ENCODE data around the gene ADSS2. TPM values are rescaled to one million over a fixed set of nuclear protein-coding genes. Genes with fewer than 3 reads are reported as not detected.
A peak's percentile ranks its signal among the peaks of the same experiment; 100 is the strongest.

The ADSS2 gene
- polyA plus RNA-seq, 3 donors, result 24.4 to 33.5 (median 26.3) TPM

DNA sequence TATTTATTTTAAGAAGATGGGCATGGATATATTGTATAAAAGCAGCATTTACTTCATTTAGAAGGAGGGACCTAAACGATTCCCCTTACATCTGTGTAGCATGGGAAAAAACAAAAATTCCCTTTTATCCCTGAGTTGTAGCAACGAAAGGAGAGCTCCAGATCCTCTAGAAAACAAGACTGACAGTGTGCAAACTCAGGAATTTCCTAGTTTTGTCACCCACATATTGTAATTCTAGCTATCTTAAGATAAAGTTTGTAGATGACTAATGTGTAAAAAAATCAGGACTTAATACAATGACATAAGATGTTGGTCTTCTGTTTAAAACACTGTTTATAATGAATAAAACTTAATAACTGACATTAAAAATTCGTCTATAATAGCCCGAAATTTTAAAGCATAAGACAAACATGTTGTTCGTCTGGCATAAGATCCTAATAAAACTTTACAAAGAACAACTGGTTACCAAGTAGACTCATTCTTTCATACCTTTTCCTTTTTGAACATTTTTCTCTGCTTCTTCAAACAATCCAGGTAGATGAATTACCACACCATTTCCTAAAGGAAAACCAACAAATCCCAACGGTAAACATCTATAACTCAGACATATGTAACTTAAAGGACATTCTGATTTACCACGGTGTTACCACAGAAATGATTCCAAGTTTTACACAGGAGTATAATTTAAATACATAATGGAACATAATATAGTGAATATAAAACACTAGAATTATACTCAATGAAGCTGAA is 15.2 kb downstream of the ADSS2 start:
- DNase-seq, result no peak
- H3K4me3 ChIP-seq (replicated peaks in 1 of 3; ENCODE audit: low read depth in 2 of 3, low read length in 3 of 3), result no peak overlapping the region
- peaks cover 12% of the 10 kb centered on the region for H3K4me1 Mint-ChIP-seq
- H2AFZ ChIP-seq (ENCODE audit: insufficient read depth, low read depth, low read length, poor library complexity, severe bottlenecking), result no peak overlapping the region
- no peak overlapping the region for H3K4me3 Mint-ChIP-seq
- intact Hi-C loops (cut with micrococcal nuclease), result no loop called here
- TF ChIP-seq, protein P1, sequence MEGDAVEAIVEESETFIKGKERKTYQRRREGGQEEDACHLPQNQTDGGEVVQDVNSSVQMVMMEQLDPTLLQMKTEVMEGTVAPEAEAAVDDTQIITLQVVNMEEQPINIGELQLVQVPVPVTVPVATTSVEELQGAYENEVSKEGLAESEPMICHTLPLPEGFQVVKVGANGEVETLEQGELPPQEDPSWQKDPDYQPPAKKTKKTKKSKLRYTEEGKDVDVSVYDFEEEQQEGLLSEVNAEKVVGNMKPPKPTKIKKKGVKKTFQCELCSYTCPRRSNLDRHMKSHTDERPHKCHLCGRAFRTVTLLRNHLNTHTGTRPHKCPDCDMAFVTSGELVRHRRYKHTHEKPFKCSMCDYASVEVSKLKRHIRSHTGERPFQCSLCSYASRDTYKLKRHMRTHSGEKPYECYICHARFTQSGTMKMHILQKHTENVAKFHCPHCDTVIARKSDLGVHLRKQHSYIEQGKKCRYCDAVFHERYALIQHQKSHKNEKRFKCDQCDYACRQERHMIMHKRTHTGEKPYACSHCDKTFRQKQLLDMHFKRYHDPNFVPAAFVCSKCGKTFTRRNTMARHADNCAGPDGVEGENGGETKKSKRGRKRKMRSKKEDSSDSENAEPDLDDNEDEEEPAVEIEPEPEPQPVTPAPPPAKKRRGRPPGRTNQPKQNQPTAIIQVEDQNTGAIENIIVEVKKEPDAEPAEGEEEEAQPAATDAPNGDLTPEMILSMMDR (IDR thresholded peaks at IDR 0.05), result no peak
- peaks cover 60% of the 10 kb centered on the region for H4K20me1 ChIP-seq (ENCODE audit: insufficient read depth, low read length)
- H3K4me2 ChIP-seq (replicated peaks; ENCODE audit: extremely low read depth, low read length, poor library complexity, severe bottlenecking), result no peak overlapping the region
- peak overlapping the region in 1 of 2 donors; percentile 65 for H3K27ac ChIP-seq (ENCODE audit: low read depth in 1 of 2, low read length in 2 of 2)
- H3K36me3 ChIP-seq (replicated peaks in 1 of 2; ENCODE audit: control insufficient read depth in 1 of 2, insufficient read depth in 2 of 2, low read length in 2 of 2), result peaks cover 54 to 57% of the 10 kb centered on the region in 2 donors
- no peaks in the 10 kb centered on the region for H3K27me3 Mint-ChIP-seq (ENCODE audit: low read depth in 3 of 3)
- WGBS (ENCODE audit: insufficient coverage), result 100% methylated on average over 2 of the region's 7 CpGs
- H3K27me3 ChIP-seq (ENCODE audit: control insufficient read depth in 2 of 2, insufficient read depth in 2 of 2, low read length in 2 of 2), result no peaks in the 10 kb centered on the region
- peaks cover 36 to 61% of the 10 kb centered on the region in 2 donors for H3K36me3 Mint-ChIP-seq
- H3K79me2 ChIP-seq (ENCODE audit: insufficient read depth, low read length), result peaks cover 72% of the 10 kb centered on the region
- H3K9me3 ChIP-seq (replicated peaks in 1 of 2; ENCODE audit: control insufficient read depth in 1 of 2, insufficient read depth in 1 of 2, low read length in 2 of 2), result no peaks in the 10 kb centered on the region
- H3K4me1 ChIP-seq (ENCODE audit: control insufficient read depth in 1 of 2, insufficient read depth in 2 of 2, low read length in 2 of 2), result peaks cover 8 to 9% of the 10 kb centered on the region in 2 donors
- H3K9ac ChIP-seq (ENCODE audit: insufficient read depth, low read length, poor library complexity, severe bottlenecking), result no peak overlapping the region
- no peaks in the 10 kb centered on the region for H3K9me3 Mint-ChIP-seq
- no peak overlapping the region for H3K27ac Mint-ChIP-seq

- H3K79me2 ChIP-seq (ENCODE audit: insufficient read depth, low read length), result peaks cover 63% of the 10 kb centered on the region
- H3K4me1 ChIP-seq (ENCODE audit: control insufficient read depth in 1 of 2, insufficient read depth in 2 of 2, low read length in 2 of 2), result peaks cover 8 to 9% of the 10 kb centered on the region in 2 donors
- no peak for DNase-seq
- 100% methylated on average over 1 of the region's 6 CpGs for WGBS (ENCODE audit: insufficient coverage)
- no peaks in the 10 kb centered on the region for H3K9me3 ChIP-seq (replicated peaks in 1 of 2; ENCODE audit: control insufficient read depth in 1 of 2, insufficient read depth in 1 of 2, low read length in 2 of 2)
- peaks cover 12% of the 10 kb centered on the region for H3K4me1 Mint-ChIP-seq
- H3K36me3 Mint-ChIP-seq, result peaks cover 39 to 65% of the 10 kb centered on the region in 2 donors
- intact Hi-C loops (cut with micrococcal nuclease), result no loop called here
- H3K9ac ChIP-seq (ENCODE audit: insufficient read depth, low read length, poor library complexity, severe bottlenecking), result no peak overlapping the region
- H3K36me3 ChIP-seq (replicated peaks in 1 of 2; ENCODE audit: control insufficient read depth in 1 of 2, insufficient read depth in 2 of 2, low read length in 2 of 2), result peaks cover 61 to 65% of the 10 kb centered on the region in 2 donors
- H3K4me2 ChIP-seq (replicated peaks; ENCODE audit: extremely low read depth, low read length, poor library complexity, severe bottlenecking), result no peak overlapping the region
- H3K27ac ChIP-seq (ENCODE audit: low read depth in 1 of 2, low read length in 2 of 2), result peak overlapping the region in 1 of 2 donors; percentile 65
- H3K27ac Mint-ChIP-seq, result peak overlapping the region in 5 of 7 donors; percentile 2 to 90 (median 16)
- no peaks in the 10 kb centered on the region for H3K27me3 ChIP-seq (ENCODE audit: control insufficient read depth in 2 of 2, insufficient read depth in 2 of 2, low read length in 2 of 2)
- H3K27me3 Mint-ChIP-seq (ENCODE audit: low read depth in 3 of 3), result no peaks in the 10 kb centered on the region
- TF ChIP-seq, protein P1 (IDR thresholded peaks at IDR 0.05), result no peak
- H3K4me3 Mint-ChIP-seq, result no peak overlapping the region
- H4K20me1 ChIP-seq (ENCODE audit: insufficient read depth, low read length), result peaks cover 51% of the 10 kb centered on the region
- no peak overlapping the region for H3K4me3 ChIP-seq (replicated peaks in 1 of 3; ENCODE audit: low read depth in 2 of 3, low read length in 3 of 3)
- no peak overlapping the region for H2AFZ ChIP-seq (ENCODE audit: insufficient read depth, low read depth, low read length, poor library complexity, severe bottlenecking)
- no peaks in the 10 kb centered on the region for H3K9me3 Mint-ChIP-seq
These were observed 16.0 kb downstream of the ADSS2 start for GRCh38 chr1:244435562-244436205.

All from CD14-positive monocyte (primary cell).